ENCODE results near the gene WNT9B. TPM values are rescaled to one million over a fixed set of nuclear protein-coding genes. Genes with fewer than 3 reads are reported as not detected.

Gene WNT9B
- polyA plus RNA-seq, 2 of the 4 experiments (the other 2 are of a cell fraction) = 0.05 TPM

- FAIRE-seq = no peak
- Histone ChIP-seq H3K4me3 (no peak overlapping the region), H3K27ac (no peak overlapping the region), H3K4me2 (no peak overlapping the region), H3K9me3 (no peaks in the 10 kb centered on the region), H3K4me1 (no peaks in the 10 kb centered on the region)
- no peak for ATAC-seq
- no peak for DNase-seq (ENCODE audit: low read depth in 1 of 2, low spot score in 1 of 2)
- ChIA-PET CTCF (interaction anchor here (1.8 to 10.8 kb wide), 2 partner anchors 7 to 16 kb away, joined by 6 to 138 read pairs; no protein-coding TSS in a partner anchor), POLR2A (no interaction called here)
- TF ChIP-seq ESRRA (IDR thresholded peaks at IDR 0.05; ENCODE audit: borderline replicate concordance, low read length) (no peak), EHF (CRISPR knock-in tag; IDR thresholded peaks at IDR 0.05) (no peak), POLR2A (IDR thresholded peaks at IDR 0.05; ENCODE audit: low read length) (no peak)
- WGBS (ENCODE audit: missing lambda C conversion rate) = 77% methylated on average over 66 of the region's 72 CpGs
Observed at GRCh38 chr17:46818929-46819859, 32.2 kb upstream of the WNT9B start.

GRCh38 chr17:46819906-46820351 lies 31.5 kb upstream of the WNT9B start:
- FAIRE-seq (no peak), ATAC-seq (no peak), DNase-seq (ENCODE audit: low read depth in 1 of 2, low spot score in 1 of 2) (no peak)
- ChIA-PET CTCF (interaction anchor here (1.4 to 10.8 kb wide), 3 partner anchors 8 to 40 kb away, joined by 3 to 138 read pairs (median 6); no protein-coding TSS in a partner anchor), POLR2A (no interaction called here)
- no peak overlapping the region for H3K4me2 ChIP-seq
- no peak overlapping the region for H3K4me3 ChIP-seq
- TF ChIP-seq USF2 (IDR thresholded peaks at IDR 0.05) = no peak
- TF ChIP-seq ZC3H11A (IDR thresholded peaks at IDR 0.05) = no peak
- no peak for TF ChIP-seq POLR2A (IDR thresholded peaks at IDR 0.05; ENCODE audit: low read length)
- TF ChIP-seq ATOH8 (CRISPR knock-in tag; IDR thresholded peaks at IDR 0.05; ENCODE audit: low read depth) = no peak
- TF ChIP-seq CBX8 (IDR thresholded peaks at IDR 0.05) = no peak
- TF ChIP-seq RARB (CRISPR knock-in tag; IDR thresholded peaks at IDR 0.05) = no peak
- no peak for TF ChIP-seq GATA3 (IDR thresholded peaks at IDR 0.05; ENCODE audit: borderline replicate concordance)
- TF ChIP-seq TFCP2L1 (CRISPR knock-in tag; IDR thresholded peaks at IDR 0.05) = no peak
- no peak for TF ChIP-seq CTCF (IDR thresholded peaks at IDR 0.05)
- TF ChIP-seq POLR2AphosphoS2 (conservative IDR thresholded peaks at IDR 0.05; ENCODE audit: low read length) = no peak
- TF ChIP-seq E2F6 (IDR thresholded peaks at IDR 0.05; ENCODE audit: borderline replicate concordance, low read depth) = no peak
- TF ChIP-seq FOSL2 (IDR thresholded peaks at IDR 0.05) = no peak
- TF ChIP-seq FOSL2 (CRISPR knock-in tag; IDR thresholded peaks at IDR 0.05) = no peak
- no peak for TF ChIP-seq NR3C1 (IDR thresholded peaks at IDR 0.05)
- TF ChIP-seq RNF2 (IDR thresholded peaks at IDR 0.05; ENCODE audit: borderline replicate concordance, low read depth) = no peak
- no peak for TF ChIP-seq CHD4 (IDR thresholded peaks at IDR 0.05; ENCODE audit: borderline replicate concordance)
- no peak for TF ChIP-seq MAX (IDR thresholded peaks at IDR 0.05)
- TF ChIP-seq HES2 (IDR thresholded peaks at IDR 0.05) = no peak
- no peak for TF ChIP-seq MAZ (IDR thresholded peaks at IDR 0.05; ENCODE audit: borderline replicate concordance, low read depth, low read length)
- TF ChIP-seq TP53 (CRISPR knock-in tag; IDR thresholded peaks at IDR 0.05) = no peak
- WGBS (ENCODE audit: missing lambda C conversion rate) = 86% methylated on average over 24 of the region's 24 CpGs
- no peak overlapping the region for H3K27ac ChIP-seq
- no peaks in the 10 kb centered on the region for H3K9me3 ChIP-seq
- H3K4me1 ChIP-seq = no peaks in the 10 kb centered on the region

Data from A549 (cell line).